Hypothalamus (tissue), 51 donors: ENCODE measurements around the gene BCAN.
A peak's percentile ranks its signal among the peaks of the same experiment; 100 is the strongest.

Experiments used
- DNase-seq, 51 donors: peaks; one replicate each; lab custom pipeline; 2025; lab: John Stamatoyannopoulos, UW

BCAN gene

DNA sequence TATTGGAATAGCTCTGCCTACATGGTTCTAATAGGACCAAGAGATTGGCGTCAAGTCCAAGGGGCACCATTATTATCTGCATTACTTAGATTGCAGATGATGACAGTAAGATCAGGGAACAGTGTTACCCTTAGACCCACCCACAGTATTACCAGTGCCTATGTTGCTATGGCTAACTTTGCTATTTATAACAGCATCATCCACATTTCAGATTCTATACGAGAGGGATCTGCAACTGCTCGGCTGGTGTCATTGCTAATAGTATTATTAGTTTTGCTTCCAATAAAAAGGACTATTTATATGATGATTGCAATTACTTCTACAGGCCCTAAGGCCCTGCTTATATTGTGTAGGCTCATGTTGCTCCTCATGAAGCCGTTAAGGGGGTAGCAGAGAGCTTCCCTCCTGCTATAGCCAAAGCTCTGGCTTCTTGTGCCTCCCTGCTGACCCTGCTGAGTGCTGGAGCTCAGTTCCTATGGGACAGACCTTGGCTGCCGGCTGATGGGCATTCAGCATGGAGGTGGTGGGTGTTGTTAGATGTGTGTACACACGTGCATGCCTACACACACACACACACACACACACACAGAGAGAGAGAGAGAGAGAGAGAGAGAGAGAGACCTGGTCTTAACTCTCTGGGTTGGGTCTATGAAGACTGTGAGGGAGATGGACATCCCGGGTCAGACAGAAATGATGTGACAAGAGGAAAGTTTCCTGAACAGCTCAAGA is 1.3 kb downstream of the BCAN start:
- DNase-seq: peak in 1 of 51 donors; percentile 44

GRCh38 chr1:156643778-156644092 is 1.8 kb downstream of the BCAN start:
- DNase-seq: peak in 1 of 51 donors; percentile 10

GRCh38 chr1:156644146-156644545 is 2.2 kb downstream of the BCAN start:
- no peak for DNase-seq

DNA sequence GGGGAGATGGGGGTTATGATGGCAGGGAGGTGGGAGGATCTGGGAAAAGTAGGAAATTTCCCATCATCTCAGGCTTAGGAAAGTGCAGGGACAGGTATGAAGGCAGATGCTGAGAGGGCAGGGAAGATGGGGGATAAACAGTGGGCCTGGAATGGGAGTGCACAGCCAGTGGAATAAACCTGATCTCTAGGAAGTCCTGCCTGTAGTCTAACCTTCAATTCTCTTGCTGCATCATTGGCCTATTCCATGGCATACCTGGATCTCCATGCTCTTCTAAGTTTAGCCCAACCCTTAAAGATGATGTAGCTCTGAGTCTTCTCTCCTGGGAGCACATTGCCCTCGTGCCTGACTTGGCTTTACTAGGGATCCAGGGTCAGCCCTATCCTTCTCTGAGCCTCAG is 2.7 kb downstream of the BCAN start:
- DNase-seq: no peak

GRCh38 chr1:156645056-156645455 is 3.1 kb downstream of the BCAN start:
- DNase-seq: peak in 21 of 51 donors; percentile 8 to 63 (median 39)

DNA sequence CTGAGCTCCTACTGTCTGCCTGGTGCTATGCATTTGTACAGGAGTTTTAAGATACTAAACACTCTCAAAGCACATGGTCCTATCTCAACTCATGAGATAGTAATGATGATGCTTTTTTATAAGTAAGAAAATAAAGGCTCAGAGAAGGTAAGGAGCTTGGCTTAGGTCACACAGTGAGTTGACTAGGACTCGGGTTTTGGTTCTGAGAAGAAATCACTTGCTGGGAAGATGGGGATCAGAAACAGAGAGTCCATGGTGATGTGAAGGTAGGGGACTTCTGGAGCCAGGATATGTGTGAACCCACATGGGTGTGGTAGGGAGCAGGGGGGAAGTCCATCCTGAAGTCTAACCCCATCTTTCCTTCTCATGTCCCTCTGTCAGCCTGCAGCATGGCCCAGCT is 3.7 kb downstream of the BCAN start:
- no peak for DNase-seq

DNA sequence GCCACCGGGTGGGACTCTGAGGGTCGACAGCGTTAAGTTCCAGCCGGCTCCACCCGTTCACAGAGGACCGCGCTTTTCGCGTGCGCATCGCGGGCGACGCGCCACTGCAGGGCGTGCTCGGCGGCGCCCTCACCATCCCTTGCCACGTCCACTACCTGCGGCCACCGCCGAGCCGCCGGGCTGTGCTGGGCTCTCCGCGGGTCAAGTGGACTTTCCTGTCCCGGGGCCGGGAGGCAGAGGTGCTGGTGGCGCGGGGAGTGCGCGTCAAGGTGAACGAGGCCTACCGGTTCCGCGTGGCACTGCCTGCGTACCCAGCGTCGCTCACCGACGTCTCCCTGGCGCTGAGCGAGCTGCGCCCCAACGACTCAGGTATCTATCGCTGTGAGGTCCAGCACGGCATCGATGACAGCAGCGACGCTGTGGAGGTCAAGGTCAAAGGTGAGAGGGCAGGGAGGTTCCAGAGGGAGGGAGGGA is 4.9 kb downstream of the BCAN start:
- DNase-seq: no peak

- no peak for DNase-seq
Measured at GRCh38 chr1:156647351-156647750, 5.4 kb downstream of the BCAN start.

DNA sequence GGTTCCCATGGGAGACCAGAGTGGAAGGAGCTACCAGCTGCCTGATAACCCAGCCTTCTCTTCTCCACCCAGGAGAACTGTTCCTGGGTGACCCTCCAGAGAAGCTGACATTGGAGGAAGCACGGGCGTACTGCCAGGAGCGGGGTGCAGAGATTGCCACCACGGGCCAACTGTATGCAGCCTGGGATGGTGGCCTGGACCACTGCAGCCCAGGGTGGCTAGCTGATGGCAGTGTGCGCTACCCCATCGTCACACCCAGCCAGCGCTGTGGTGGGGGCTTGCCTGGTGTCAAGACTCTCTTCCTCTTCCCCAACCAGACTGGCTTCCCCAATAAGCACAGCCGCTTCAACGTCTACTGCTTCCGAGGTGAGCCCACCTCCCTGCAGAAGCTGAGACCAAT is 6.6 kb downstream of the BCAN start:
- DNase-seq: no peak

- DNase-seq: no peak
Measured at GRCh38 chr1:156648951-156649350, 7.0 kb downstream of the BCAN start.

DNA sequence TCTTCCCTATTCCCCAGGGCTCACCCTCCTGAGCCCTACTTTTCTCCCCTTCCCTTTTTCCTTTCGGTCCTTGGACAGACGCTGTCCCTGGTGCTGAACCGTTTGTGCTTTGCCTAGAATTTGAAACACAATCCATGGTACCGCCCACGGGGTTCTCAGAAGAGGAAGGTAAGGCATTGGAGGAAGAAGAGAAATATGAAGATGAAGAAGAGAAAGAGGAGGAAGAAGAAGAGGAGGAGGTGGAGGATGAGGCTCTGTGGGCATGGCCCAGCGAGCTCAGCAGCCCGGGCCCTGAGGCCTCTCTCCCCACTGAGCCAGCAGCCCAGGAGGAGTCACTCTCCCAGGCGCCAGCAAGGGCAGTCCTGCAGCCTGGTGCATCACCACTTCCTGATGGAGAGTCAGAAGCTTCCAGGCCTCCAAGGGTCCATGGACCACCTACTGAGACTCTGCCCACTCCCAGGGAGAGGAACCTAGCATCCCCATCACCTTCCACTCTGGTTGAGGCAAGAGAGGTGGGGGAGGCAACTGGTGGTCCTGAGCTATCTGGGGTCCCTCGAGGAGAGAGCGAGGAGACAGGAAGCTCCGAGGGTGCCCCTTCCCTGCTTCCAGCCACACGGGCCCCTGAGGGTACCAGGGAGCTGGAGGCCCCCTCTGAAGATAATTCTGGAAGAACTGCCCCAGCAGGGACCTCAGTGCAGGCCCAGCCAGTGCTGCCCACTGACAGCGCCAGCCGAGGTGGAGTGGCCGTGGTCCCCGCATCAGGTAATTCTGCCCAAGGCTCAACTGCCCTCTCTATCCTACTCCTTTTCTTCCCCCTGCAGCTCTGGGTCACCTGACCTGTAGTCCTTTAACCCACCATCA is 10.4 kb downstream of the BCAN start:
- DNase-seq: no peak

DNA sequence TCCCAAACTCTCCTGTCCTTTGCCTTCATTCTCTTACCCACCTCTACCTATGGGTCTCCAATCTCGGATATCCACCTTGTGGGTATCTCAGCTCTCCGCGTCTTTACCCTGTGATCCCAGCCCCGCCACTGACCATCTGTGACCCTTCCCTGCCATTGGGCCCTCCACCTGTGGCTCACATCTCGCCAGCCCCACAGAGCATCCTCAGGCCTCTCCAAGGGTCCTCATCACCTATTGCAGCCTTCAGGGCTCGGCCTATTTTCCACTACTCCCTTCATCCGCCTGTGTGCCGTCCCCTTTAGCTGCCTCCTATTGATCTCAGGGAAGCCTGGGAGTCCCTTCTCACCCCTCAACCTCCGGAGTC is 11.1 kb downstream of the BCAN start:
- DNase-seq: no peak

GRCh38 chr1:156654700-156655099 is 12.8 kb downstream of the BCAN start:
- no peak for DNase-seq

DNA sequence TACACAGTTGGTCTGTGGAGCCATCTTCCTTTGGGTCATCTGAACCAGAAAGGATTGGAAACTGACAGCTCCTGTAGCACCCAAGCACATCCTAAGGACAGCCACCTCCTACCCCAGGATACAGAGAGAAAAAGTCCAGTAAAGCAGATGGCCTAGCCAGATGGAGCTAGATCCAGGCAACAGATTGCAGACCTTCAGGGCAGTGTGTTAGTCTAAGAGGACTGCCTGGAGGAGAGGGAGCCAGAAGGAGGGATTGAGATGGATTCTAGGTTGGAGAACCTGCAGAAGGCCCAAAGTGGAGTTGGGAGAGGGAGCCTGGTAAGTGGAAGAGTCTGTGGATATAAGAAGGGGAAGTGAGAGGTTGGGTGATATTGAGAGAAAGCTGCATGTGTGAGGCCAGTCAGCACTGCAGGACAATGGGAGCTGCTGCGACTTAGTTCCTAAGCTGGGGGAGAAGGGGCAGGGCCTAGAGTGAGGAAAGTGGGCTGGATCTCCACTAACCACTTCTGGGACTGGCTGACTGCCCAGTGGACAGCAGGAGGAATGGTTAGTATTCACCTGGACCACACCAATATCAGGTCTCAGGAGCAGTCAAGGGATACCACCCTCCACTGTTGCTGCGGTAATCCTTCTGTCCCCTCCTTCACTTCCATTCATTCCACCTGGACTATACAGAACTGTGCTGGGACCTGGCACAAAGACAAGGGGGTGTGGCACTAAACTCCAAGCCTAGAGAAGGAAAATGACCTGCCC is 13.4 kb downstream of the BCAN start:
- no peak for DNase-seq

DNA sequence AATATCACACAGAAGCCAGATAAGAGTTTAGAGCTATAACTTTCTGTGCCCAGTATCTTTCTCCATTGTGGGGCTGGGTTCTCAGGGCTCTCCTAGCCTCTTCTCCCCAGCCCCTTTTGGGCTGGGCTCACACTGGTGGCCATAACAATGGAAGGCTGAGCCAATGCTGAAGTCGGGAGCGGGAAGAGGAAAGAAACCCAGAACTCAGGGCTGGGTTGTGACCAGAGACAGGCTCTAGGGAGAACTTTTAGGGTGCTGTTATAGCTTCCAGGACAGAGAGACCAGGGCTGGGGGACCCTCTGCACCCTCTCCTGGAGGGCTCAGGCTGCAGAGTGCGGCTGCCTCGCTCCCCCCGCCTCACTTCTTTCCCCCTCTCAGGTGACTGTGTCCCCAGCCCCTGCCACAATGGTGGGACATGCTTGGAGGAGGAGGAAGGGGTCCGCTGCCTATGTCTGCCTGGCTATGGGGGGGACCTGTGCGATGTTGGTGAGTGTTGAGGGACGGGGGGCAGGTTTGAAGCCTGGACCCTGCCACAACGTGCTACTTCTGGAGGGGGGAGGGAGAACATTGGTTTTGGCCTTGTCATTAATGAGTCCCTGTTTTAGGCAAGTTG is 14.1 kb downstream of the BCAN start:
- no peak for DNase-seq

DNA sequence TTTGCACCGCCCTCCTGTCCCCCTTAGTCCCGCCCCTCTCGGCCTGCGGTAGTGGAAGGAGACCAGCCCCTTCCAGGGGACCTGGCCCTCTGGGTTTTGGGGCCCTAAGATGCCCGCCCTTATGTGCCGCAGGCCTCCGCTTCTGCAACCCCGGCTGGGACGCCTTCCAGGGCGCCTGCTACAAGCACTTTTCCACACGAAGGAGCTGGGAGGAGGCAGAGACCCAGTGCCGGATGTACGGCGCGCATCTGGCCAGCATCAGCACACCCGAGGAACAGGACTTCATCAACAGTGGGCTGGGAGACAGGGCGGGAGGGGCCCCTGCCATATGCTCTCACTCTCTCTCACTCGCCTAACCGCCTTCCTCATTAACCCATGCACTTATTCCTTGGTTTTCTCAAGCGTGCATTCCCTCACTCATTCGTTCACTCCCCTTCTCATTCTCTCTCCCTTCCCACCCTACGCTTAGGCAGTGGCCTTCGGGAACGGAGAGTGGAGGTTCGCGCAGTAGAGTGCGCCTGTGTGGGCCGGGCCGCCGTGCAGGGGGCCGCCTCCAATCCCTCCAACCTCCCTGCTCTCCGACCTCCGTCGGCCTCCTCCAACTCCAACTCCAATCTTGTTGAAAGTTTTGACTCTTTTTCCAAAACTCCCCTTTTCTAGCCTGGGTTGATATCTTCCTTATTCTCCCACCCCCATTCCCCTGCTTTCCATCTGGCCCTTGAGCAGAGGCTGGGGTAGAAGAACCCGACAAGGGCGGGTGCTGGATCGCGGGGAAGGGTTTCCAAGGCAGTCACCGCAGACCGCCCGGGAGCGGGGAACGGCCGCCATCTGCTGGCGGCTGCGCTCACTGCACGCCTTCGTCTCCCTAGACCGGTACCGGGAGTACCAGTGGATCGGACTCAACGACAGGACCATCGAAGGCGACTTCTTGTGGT is 15.2 kb downstream of the BCAN start:
- peak in 47 of 51 donors; percentile 36 to 89 (median 70) for DNase-seq

- DNase-seq: no peak
Measured at GRCh38 chr1:156657741-156658319, 15.9 kb downstream of the BCAN start.

DNA sequence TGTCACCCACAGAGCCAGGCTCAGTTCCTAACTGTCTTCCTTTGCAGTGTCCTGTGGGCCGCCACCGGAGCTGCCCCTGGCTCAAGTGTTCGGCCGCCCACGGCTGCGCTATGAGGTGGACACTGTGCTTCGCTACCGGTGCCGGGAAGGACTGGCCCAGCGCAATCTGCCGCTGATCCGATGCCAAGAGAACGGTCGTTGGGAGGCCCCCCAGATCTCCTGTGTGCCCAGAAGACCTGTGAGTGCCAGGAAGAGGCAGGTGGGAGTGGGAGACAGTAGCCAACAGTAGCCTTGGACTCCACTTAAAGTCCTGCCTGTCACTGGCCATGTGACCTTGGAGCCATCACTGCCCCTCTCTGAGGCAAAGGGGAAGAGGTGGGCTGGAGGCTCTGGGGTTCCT is 16.6 kb downstream of the BCAN start:
- DNase-seq: no peak

DNA sequence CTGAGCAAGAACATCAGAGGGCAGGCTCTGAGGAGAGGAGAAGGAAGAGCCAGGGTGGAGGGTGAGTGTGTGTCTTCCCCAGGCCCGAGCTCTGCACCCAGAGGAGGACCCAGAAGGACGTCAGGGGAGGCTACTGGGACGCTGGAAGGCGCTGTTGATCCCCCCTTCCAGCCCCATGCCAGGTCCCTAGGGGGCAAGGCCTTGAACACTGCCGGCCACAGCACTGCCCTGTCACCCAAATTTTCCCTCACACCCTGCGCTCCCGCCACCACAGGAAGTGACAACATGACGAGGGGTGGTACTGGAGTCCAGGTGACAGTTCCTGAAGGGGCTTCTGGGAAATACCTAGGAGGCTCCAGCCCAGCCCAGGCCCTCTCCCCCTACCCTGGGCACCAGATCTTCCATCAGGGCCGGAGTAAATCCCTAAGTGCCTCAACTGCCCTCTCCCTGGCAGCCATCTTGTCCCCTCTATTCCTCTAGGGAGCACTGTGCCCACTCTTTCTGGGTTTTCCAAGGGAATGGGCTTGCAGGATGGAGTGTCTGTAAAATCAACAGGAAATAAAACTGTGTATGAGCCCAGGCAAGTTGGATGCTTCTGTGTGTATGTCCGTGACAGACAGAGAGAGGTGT is 17.1 kb downstream of the BCAN start:
- DNase-seq: no peak
